B cell (primary cell): Measurements from ENCODE around the gene DOCK4.

Experiments
- CTCF ChIP-seq: fragments of 200-600 bp; IDR thresholded peaks from one replicate; pipeline ENCODE4 v1.8.0; 2022; ENCODE audit warnings: antibody characterized with exemption, mild to moderate bottlenecking
- EZH2 ChIP-seq: IDR thresholded peaks from 2 replicates; pipeline ENCODE4 v1.6.1; 2012; ENCODE audit warnings: borderline replicate concordance, low read depth, mild to moderate bottlenecking, moderate library complexity, low read length; ENCODE audit not compliant: insufficient read depth, poor library complexity, severe bottlenecking

GRCh38 chr7:112031689-112032088 lies 174.5 kb downstream of the DOCK4 start:
- no peak for TF ChIP-seq CTCF
- TF ChIP-seq EZH2 = no peak
